GM12878 (cell line): ENCODE measurements around the gene PIGL. TPM values are rescaled to one million over a fixed set of nuclear protein-coding genes. Genes with fewer than 3 reads are reported as not detected.

ENCODE experiments used
- ATAC-seq: fragments of 200-7000 bp; cut with Tn5 transposase; 3 replicates; pipeline ENCODE4 v1.9.1; 2020; ENCODE audit warnings: mild to moderate bottlenecking, moderate library complexity
- BruUV-seq: library from RNA; stranded (reverse); fragments of 400-500 nt; replicated peaks from 2 replicates; lab custom pipeline; 2021; lab: Mats Ljungman, UMichigan
- CTCF ChIA-PET: fragments of 300-600 bp; sonication (Branson Sonifier 250); formaldehyde crosslinking; extraction: SDS; loops from one replicate; lab custom pipeline; 2021; ENCODE audit warnings: inconsistent platforms; lab: Yijun Ruan, JAX
- POLR2A ChIA-PET: fragments of 350-600 bp; formaldehyde crosslinking; extraction: SDS; loops from one replicate; lab custom pipeline; 2021; ENCODE audit warnings: inconsistent platforms; lab: Charles Lee
- RAD21 ChIA-PET: fragments of 300-600 bp; sonication (Branson Sonifier 250); formaldehyde crosslinking; loops from one replicate; lab custom pipeline; 2023; ENCODE audit warnings: antibody characterized with exemption; ENCODE audit not compliant: unreplicated experiment; lab: Charles Lee
- SMC1A ChIA-PET: fragments of 300-600 bp; sonication (Branson Sonifier 250); formaldehyde crosslinking; loops from one replicate; lab custom pipeline; 2023; ENCODE audit not compliant: unreplicated experiment, uncharacterized antibody; lab: Charles Lee
- DNase-seq: peaks from one replicate; pipeline ENCODE4 v3.0.0-alpha.2; 2011; ENCODE audit warnings: low read depth, low spot score
- FAIRE-seq: peaks from 3 replicates; lab custom pipeline; 2011; peaks lifted over from hg19 to GRCh38; lab: Jason Lieb, UNC
- H2AFZ ChIP-seq: 2 replicates; pipeline ENCODE4 v1.6.0; 2011; ENCODE audit warnings: low read depth, low read length, control low read depth; ENCODE audit not compliant: control insufficient read depth
- H3K27ac ChIP-seq: 2 replicates; pipeline ENCODE4 v1.5.1; 2011; ENCODE audit warnings: control low read depth; ENCODE audit not compliant: control insufficient read depth, insufficient read depth
- H3K27me3 ChIP-seq, 2 experiments: replicated peaks in 1 of 2; 2 replicates each; pipeline versions ENCODE4 v1.6.0 to v1.6.1; 2011; ENCODE audit warnings: low read length in 1 of 2; ENCODE audit not compliant: control insufficient read depth in 2 of 2, insufficient read depth in 2 of 2
- H3K36me3 ChIP-seq, 2 experiments: 2 replicates each; pipeline ENCODE4 v1.5.1; 2011; ENCODE audit warnings: low read length in 1 of 2; ENCODE audit not compliant: control insufficient read depth in 2 of 2, insufficient read depth in 2 of 2
- H3K4me1 ChIP-seq: 2 replicates; pipeline ENCODE4 v1.6.1; 2011; ENCODE audit warnings: mild to moderate bottlenecking, low read length, moderate library complexity, mixed read lengths; ENCODE audit not compliant: control insufficient read depth, insufficient read depth
- H3K4me2 ChIP-seq: 2 replicates; pipeline ENCODE4 v1.6.0; 2011; ENCODE audit warnings: control low read depth; ENCODE audit not compliant: control insufficient read depth, insufficient read depth
- H3K4me3 ChIP-seq: fragments of 200-600 bp; sonication (generic); 2 replicates; pipeline ENCODE4 v1.5.1; 2016
- H3K79me2 ChIP-seq: 2 replicates; pipeline ENCODE4 v1.6.0; 2011; ENCODE audit warnings: low read length; ENCODE audit not compliant: control insufficient read depth, insufficient read depth
- H3K9ac ChIP-seq: 2 replicates; pipeline ENCODE4 v1.8.0; 2011; ENCODE audit warnings: low read length, control low read depth, mixed read lengths; ENCODE audit not compliant: control insufficient read depth, insufficient read depth
- H3K9me3 ChIP-seq: replicated peaks from 3 replicates; pipeline ENCODE4 v1.5.1; 2011; ENCODE audit warnings: mild to moderate bottlenecking, low read length; ENCODE audit not compliant: control insufficient read depth, insufficient read depth
- H4K20me1 ChIP-seq: 2 replicates; pipeline ENCODE4 v1.6.0; 2011; ENCODE audit not compliant: control insufficient read depth, insufficient read depth
- LARP7 ChIP-seq: fragments of 450-650 bp; IDR thresholded peaks from 2 replicates; pipeline ENCODE4 v1.6.1; 2017; ENCODE audit warnings: mild to moderate bottlenecking
- MEF2A ChIP-seq: IDR thresholded peaks from 2 replicates; pipeline ENCODE4 v1.6.1; 2011; ENCODE audit warnings: low read depth, mild to moderate bottlenecking, low read length, moderate library complexity; ENCODE audit not compliant: insufficient read depth
- MEF2B ChIP-seq: fragments of 450-650 bp; IDR thresholded peaks from 2 replicates; pipeline ENCODE4 v1.6.1; 2018; ENCODE audit warnings: mild to moderate bottlenecking, moderate library complexity; ENCODE audit not compliant: partially characterized antibody, poor library complexity, severe bottlenecking
- MXI1 ChIP-seq: fragments of 150-350 bp; IDR thresholded peaks from 2 replicates; pipeline ENCODE4 v1.6.1; 2011; ENCODE audit warnings: low read depth, mild to moderate bottlenecking, inconsistent platforms, low read length, improper control_type of control experiment
- NFXL1 ChIP-seq: fragments of 450-650 bp; IDR thresholded peaks from 2 replicates; pipeline ENCODE4 v1.6.1; 2017; ENCODE audit warnings: antibody characterized with exemption, mild to moderate bottlenecking, borderline replicate concordance
- PAX8 ChIP-seq: fragments of 450-650 bp; IDR thresholded peaks from 2 replicates; pipeline ENCODE4 v1.6.1; 2017; ENCODE audit warnings: mild to moderate bottlenecking, moderate library complexity
- RELB ChIP-seq: fragments of 450-650 bp; IDR thresholded peaks from 2 replicates; pipeline ENCODE4 v1.6.1; 2017; ENCODE audit warnings: low read depth, mild to moderate bottlenecking, moderate library complexity
- REST ChIP-seq: IDR thresholded peaks from 2 replicates; pipeline ENCODE4 v1.6.1; 2012; ENCODE audit warnings: mild to moderate bottlenecking, low read depth, low read length
- SREBF1 ChIP-seq: IDR thresholded peaks from 2 replicates; pipeline ENCODE4 v1.6.1; 2012; ENCODE audit warnings: mild to moderate bottlenecking, low read length
- SRF ChIP-seq, 2 experiments: IDR thresholded peaks; 2 replicates each; pipeline ENCODE4 v1.6.1; 2011; ENCODE audit warnings: low read depth in 2 of 2, low read length in 2 of 2, mild to moderate bottlenecking in 1 of 2, moderate library complexity in 1 of 2
- USF2 ChIP-seq: IDR thresholded peaks from 2 replicates; pipeline ENCODE4 v1.6.1; 2011; ENCODE audit warnings: low read depth, low read length, improper control_type of control experiment, borderline replicate concordance
- YBX1 ChIP-seq: fragments of 450-650 bp; IDR thresholded peaks from 2 replicates; pipeline ENCODE4 v1.6.1; 2016; ENCODE audit warnings: antibody characterized with exemption
- ZBTB40 ChIP-seq: fragments of 450-650 bp; IDR thresholded peaks from 2 replicates; pipeline ENCODE4 v1.6.1; 2016; ENCODE audit warnings: mild to moderate bottlenecking, moderate library complexity, borderline replicate concordance
- ZNF207 ChIP-seq: fragments of 450-650 bp; IDR thresholded peaks from 2 replicates; pipeline ENCODE4 v1.6.1; 2014; ENCODE audit warnings: antibody characterized with exemption, mild to moderate bottlenecking, borderline replicate concordance
- WGBS: methylation state at CpG from one replicate; pipeline ENCODE4 v1.1.6; 2016; ENCODE audit warnings: low lambda C conversion rate; ENCODE audit not compliant: insufficient replicate concordance, insufficient coverage; ENCODE audit errors: missing lambda C conversion rate; 5-methylcytosine and 5-hydroxymethylcytosine counted together
- in situ Hi-C: fragments of 300-500 bp; cut with MboI; formaldehyde crosslinking; loops from 9 replicates; pipeline ENCODE4 v1.14.3; 2018; ENCODE audit warnings: mixed read lengths
- intact Hi-C: fragments of 100-400 bp; cut with micrococcal nuclease; formaldehyde crosslinking; loops from one replicate; pipeline ENCODE4 v1.14.2; 2022; ENCODE audit not compliant: unreplicated experiment
- polyA plus RNA-seq, 11 experiments: library from polyadenylated mRNA; depleted of rRNA in 4 of 11; unstranded in 6 of 11; stranded (reverse) in 5 of 11; fragments of >200 nt; fragmentation: Nextera tagmentation in 4 of 11; fragmentation: Illumina TruSeq in 1 of 11; extraction: Ambion mirVana in 4 of 11; extraction: Trizol in 1 of 11; gene quantifications; 1 replicate in 1 of 11; 2 replicates in 10 of 11; pipeline versions ENCODE4 v1.2.1 to v1.2.3, GENCODE V29; 2011 to 2016; ENCODE audit warnings: inconsistent platforms in 2 of 11, missing spikeins in 2 of 11, low read depth in 1 of 11
- total RNA-seq, 4 experiments: library from RNA; depleted of rRNA in 3 of 4; stranded (reverse); fragments of >200 nt in 3 of 4; fragmentation: Illumina TruSeq in 1 of 4; extraction: Trizol in 1 of 4; gene quantifications; 2 replicates each; pipeline versions ENCODE4 v1.2.1 to v1.2.3, GENCODE V29; 2013 to 2021

Gene PIGL
- total and polyA plus RNA-seq, 10 of the 15 experiments (the other 5 are each of a cell fraction or from before 2014, with no cell fraction given): 25.9 to 52.5 (median 30.2) TPM

GRCh38 chr17:16349431-16349830, 132.4 kb downstream of the PIGL start:
- Histone ChIP-seq H3K27ac (no peak overlapping the region), H3K9ac (no peak overlapping the region), H4K20me1 (no peaks in the 10 kb centered on the region), H2AFZ (no peak overlapping the region), H3K79me2 (peaks cover 23% of the 10 kb centered on the region), H3K4me3 (no peak overlapping the region), H3K4me2 (no peak overlapping the region), H3K9me3 (no peaks in the 10 kb centered on the region), H3K27me3 (no peaks in the 10 kb centered on the region), H3K36me3 (peaks cover 5 to 7% of the 10 kb centered on the region in 2 experiments; a peak in 3 of 4 replicates), H3K4me1 (peaks cover 3% of the 10 kb centered on the region; the same call in 1 of the 2 replicates)
- 99% methylated on average over 5 of the region's 5 CpGs for WGBS
- no peak for DNase-seq
- no peak for FAIRE-seq
- ATAC-seq: no peak
- ChIA-PET RAD21 (interaction anchor here (1.3 to 1.7 kb wide), 2 partner anchors 44 to 64 kb away, joined by 8 read pairs; no protein-coding TSS in a partner anchor), SMC1A (interaction anchor here (0.6 to 4.3 kb wide), 10 partner anchors 10 to 177 kb away, joined by 3 to 28 read pairs (median 3); no protein-coding TSS in a partner anchor), POLR2A (interaction anchor here (0.7 to 1.2 kb wide), 3 partner anchors 138 to 650 kb away, joined by 3 to 4 read pairs (median 4); no protein-coding TSS in a partner anchor), CTCF (interaction anchor here (0.6 to 8.2 kb wide), 9 partner anchors 13 to 237 kb away, joined by 3 to 88 read pairs (median 3); no protein-coding TSS in a partner anchor)
- intact Hi-C loops (no loop called here), in situ Hi-C loops (no loop called here)
- BruUV-seq: TSS peak; percentile 30
- no peak for TF ChIP-seq PAX8
- no peak for TF ChIP-seq LARP7
- TF ChIP-seq MEF2B: no peak
- TF ChIP-seq MEF2A: no peak
- no peak for TF ChIP-seq RELB
- TF ChIP-seq ZBTB40: no peak
- no peak for TF ChIP-seq REST
- TF ChIP-seq USF2: no peak
- no peak for TF ChIP-seq MXI1
- no peak for TF ChIP-seq NFXL1
- no peak for TF ChIP-seq YBX1
- TF ChIP-seq SREBF1: no peak
- TF ChIP-seq SRF (IDR thresholded peaks at IDR 0.05; ENCODE audit: low read depth in 2 of 2, low read length in 2 of 2): no peak
- TF ChIP-seq ZNF207: no peak
